ENCODE data around the gene LRRIQ1. TPM values are rescaled to one million over a fixed set of nuclear protein-coding genes. Genes with fewer than 3 reads are reported as not detected.

The LRRIQ1 gene
- total and polyA plus RNA-seq, 2 of the 8 experiments (the other 6 are each of a cell fraction or from before 2014, with no cell fraction given): 0.24 to 0.76 TPM

GRCh38 chr12:85004204-85004603, 31.9 kb upstream of the LRRIQ1 start:
- Histone ChIP-seq H2AK5ac (ENCODE audit: low read depth, low read length) (0 out of 2 replicates have a peak overlapping the region, but pooled peaks have one; percentile 48), H3K9me3 (ENCODE audit: insufficient read depth in 2 of 2, low read depth in 1 of 2, low read length in 1 of 2) (no peaks in the 10 kb centered on the region), H3K4ac (replicated peaks; ENCODE audit: insufficient read length, low read depth, low read length) (no peak overlapping the region), H3K4me3 (ENCODE audit: extremely low read depth in 1 of 4, insufficient read depth in 2 of 4, low read depth in 3 of 4, low read length in 4 of 4) (peak overlapping the region in 1 of 4 experiments; percentile 39; a peak in 2 of 8 replicates), H2BK15ac (ENCODE audit: low read length) (no peak overlapping the region), H4K8ac (ENCODE audit: extremely low read depth, insufficient read depth, low read length) (no peak overlapping the region), H2AFZ (ENCODE audit: low read length) (no peak overlapping the region), H3K23me2 (ENCODE audit: low read depth, low read length) (no peaks in the 10 kb centered on the region), H2BK20ac (ENCODE audit: low read length) (no peak overlapping the region), H2BK5ac (ENCODE audit: low read depth, low read length) (peak overlapping the region; percentile 71; the same call in 1 of the 2 replicates), H3K79me2 (ENCODE audit: control insufficient read depth in 1 of 2, insufficient read depth in 2 of 2, low read length in 2 of 2) (no peaks in the 10 kb centered on the region), H3K4me1 (replicated peaks in 1 of 4; ENCODE audit: control insufficient read depth in 3 of 4, insufficient read depth in 4 of 4, low read length in 3 of 4) (peaks cover 2 to 8% (median 3%) of the 10 kb centered on the region in 4 experiments; a peak in 6 of 7 replicates), H2BK12ac (ENCODE audit: low read depth, low read length) (no peak overlapping the region), H4K91ac (replicated peaks; ENCODE audit: insufficient read length, low read length) (no peak overlapping the region), H3K79me1 (ENCODE audit: low read depth, low read length) (no peaks in the 10 kb centered on the region), H3K27me3 (replicated peaks in 1 of 4; ENCODE audit: control insufficient read depth in 3 of 4, extremely low read depth in 1 of 4, insufficient read depth in 3 of 4, low read length in 3 of 4) (no peaks in the 10 kb centered on the region), H2BK120ac (replicated peaks; ENCODE audit: low read depth, low read length) (no peak overlapping the region), H3K27ac (ENCODE audit: low read depth, low read length) (no peak overlapping the region), H4K20me1 (replicated peaks in 1 of 2; ENCODE audit: control insufficient read depth in 1 of 2, insufficient read depth in 2 of 2, low read length in 2 of 2) (no peaks in the 10 kb centered on the region), H3K56ac (replicated peaks; ENCODE audit: insufficient read length, low read depth, low read length) (no peak overlapping the region), H3K36me3 (ENCODE audit: control insufficient read depth in 2 of 4, insufficient read depth in 4 of 4, low read length in 3 of 4) (no peaks in the 10 kb centered on the region), H3K4me2 (ENCODE audit: insufficient read depth in 1 of 2, low read depth in 2 of 2, low read length in 2 of 2) (peak overlapping the region; percentile 26 to 48; a peak in 1 of 4 replicates), H3K14ac (ENCODE audit: insufficient read length) (no peak overlapping the region), H3K9ac (replicated peaks in 1 of 4; ENCODE audit: extremely low read depth in 1 of 4, low read depth in 3 of 4, low read length in 3 of 4) (no peak overlapping the region), H4K5ac (ENCODE audit: insufficient read length, low read depth, low read length) (no peak overlapping the region), H3K23ac (ENCODE audit: insufficient read length) (no peak overlapping the region), H3K18ac (ENCODE audit: extremely low read depth, low read length) (no peak overlapping the region)
- ChIA-PET CTCF (ENCODE audit: partially characterized antibody) (interaction anchor here (1.3 kb wide), 1 partner anchor 45 kb away, joined by 4 read pairs; no protein-coding TSS in a partner anchor), POLR2A (ENCODE audit: partially characterized antibody) (interaction anchor here (0.9 to 1.1 kb wide), 2 partner anchors 10 to 122 kb away, joined by 3 read pairs; no protein-coding TSS in a partner anchor)
- FAIRE-seq (no peak), DNase-seq (ENCODE audit: low read depth in 1 of 2, low spot score in 2 of 2) (no peak)
- TF ChIP-seq SIN3A (conservative IDR thresholded peaks at IDR 0.05 in 1 of 2, IDR thresholded peaks at IDR 0.05 in 1 of 2; ENCODE audit: low read depth in 1 of 2, low read length in 2 of 2) (no peak), TBP (IDR thresholded peaks at IDR 0.05; ENCODE audit: low read depth, low read length) (no peak), POLR2A (IDR thresholded peaks at IDR 0.05; ENCODE audit: control extremely low read depth in 1 of 2, low read depth in 2 of 2, low read length in 2 of 2) (no peak), HDAC2 (IDR thresholded peaks at IDR 0.05; ENCODE audit: borderline replicate concordance in 1 of 2, low read depth in 2 of 2, low read length in 2 of 2) (no peak), EZH2 (IDR thresholded peaks at IDR 0.05; ENCODE audit: low read depth, low read length, severe bottlenecking) (no peak), CTBP2 (IDR thresholded peaks at IDR 0.05; ENCODE audit: borderline replicate concordance, insufficient read depth, insufficient read length, low read length) (no peak), RAD21 (IDR thresholded peaks at IDR 0.05 in 1 of 2, conservative IDR thresholded peaks at IDR 0.05 in 1 of 2; ENCODE audit: low read depth in 2 of 2, low read length in 2 of 2) (no peak), BACH1 (IDR thresholded peaks at IDR 0.05; ENCODE audit: low read length) (no peak), CREB1 (IDR thresholded peaks at IDR 0.05) (no peak), ATF2 (IDR thresholded peaks at IDR 0.05; ENCODE audit: low read length) (no peak), TCF12 (IDR thresholded peaks at IDR 0.05; ENCODE audit: low read depth, low read length) (no peak), EGR1 (IDR thresholded peaks at IDR 0.05; ENCODE audit: borderline replicate concordance, low read depth, low read length) (no peak), ZNF274 (IDR thresholded peaks at IDR 0.05; ENCODE audit: borderline replicate concordance, extremely low read depth, low read length) (no peak)

All from H1 (cell line).